GM19397 (cell line): Measurements from ENCODE around the gene ZNF622.
"Not testable (repeated sequence)": the region's sequence is repeated elsewhere in the genome, so short reads cannot be mapped to it uniquely, and the experiment has no call there.

ENCODE experiments used
- ATAC-seq: cut with Tn5 transposase; IDR thresholded peaks from one replicate; pipeline ENCODE4 v1.9.1; 2021; ENCODE audit warnings: mild to moderate bottlenecking, moderate library complexity; ENCODE audit not compliant: unreplicated experiment

The ZNF622 gene

DNA sequence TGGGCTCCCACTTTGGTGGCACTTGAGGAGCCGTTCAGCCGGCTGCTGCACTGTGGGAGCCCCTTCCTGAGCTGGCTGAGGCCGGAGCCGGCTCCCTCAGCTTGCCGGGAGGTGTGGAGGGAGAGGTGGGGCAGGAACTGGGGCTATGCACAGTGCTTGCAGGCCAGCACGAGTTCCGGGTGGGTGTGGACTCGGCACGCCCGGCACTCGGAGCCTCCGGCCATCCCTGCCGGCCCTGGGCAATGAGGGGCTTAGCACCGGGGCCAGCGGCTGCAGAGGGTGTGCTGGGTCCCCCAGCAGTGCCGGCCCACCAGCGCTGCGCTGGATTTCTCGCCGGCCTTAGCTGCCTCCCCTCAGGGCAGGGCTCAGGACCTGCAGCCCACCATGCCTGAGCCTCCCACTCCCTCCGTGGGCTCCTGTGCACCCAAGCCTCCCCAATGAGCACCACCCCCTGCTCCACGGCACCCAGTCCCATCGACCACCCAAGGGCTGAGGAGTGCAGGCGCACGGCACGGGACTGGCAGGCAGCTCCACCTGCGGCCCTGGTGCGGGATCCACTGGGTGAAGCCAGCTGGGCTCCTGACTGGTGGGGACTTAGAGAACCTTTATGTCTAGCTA is 29.4 kb downstream of the ZNF622 start:
- not testable (repeated sequence) for ATAC-seq

DNA sequence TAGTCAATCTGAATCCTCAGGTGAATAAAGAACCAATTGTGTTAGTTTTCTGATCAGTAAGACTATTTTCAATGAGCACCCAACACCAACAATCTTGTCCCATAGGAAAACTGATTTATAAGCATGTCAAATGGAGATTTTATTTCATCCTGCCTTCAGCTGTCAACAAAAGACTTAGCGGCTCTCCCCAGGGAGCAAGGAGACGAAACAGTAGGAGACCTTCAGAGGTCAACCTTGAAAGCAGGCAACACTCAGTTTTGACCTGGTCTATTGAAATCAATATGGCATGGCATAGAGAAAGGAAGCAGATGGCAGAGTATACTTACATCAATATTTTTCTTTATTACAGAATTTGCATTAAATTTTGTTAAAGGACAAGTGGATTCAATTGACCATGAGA is 34.1 kb downstream of the ZNF622 start:
- ATAC-seq: no peak

DNA sequence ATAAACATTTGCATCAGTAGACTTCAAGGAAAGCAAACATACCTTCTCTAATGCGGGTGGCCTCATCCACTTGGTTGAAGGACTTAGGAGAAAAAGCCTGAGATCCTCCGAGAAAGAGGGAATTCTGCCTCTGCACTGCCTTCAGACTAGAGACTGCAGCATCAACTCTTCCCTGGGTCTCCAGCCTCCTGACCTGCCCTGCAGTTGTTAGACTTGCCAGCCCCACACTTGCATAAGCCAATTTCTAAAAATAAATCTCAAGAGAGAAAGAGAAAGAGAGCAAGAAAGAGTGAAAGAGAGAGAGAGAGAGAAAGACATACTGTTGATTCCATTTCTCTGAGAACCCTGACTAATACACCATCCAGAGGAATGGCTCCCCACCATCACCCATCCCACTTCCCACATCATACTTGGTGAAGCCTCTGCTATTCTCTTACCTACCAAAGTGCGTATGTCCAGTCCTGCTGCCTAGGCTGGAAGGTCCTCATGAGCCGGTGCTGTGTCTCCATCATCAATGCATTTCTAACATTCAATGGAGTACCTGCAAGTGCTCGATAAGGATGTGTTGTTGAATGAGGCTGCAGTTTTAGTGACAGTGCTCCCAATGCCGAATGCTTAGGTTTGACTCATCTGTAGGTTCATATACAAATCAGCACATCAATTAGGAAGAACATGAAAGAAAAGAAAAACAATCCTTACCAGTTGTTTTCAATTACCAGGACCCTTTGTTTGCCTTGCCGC is 35.1 kb downstream of the ZNF622 start:
- no peak for ATAC-seq

DNA sequence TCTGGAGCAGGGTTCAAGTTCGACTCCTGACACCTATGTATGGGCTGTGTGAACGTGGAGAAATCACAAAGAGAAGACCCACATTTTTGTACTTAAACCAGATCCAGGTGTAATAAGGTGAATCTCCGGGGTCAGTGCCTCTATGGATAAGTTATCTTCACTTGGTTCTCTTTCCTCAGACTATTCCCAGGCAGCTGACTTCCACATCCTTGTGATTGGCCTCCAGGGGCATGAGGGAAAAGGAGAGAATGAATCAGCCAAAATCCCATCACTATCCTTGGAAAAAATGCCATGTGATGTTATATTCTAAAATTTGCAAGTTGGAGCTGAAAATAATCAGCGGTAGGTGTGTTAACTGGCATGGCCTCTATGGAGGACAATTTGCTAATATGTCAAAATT is 37.2 kb downstream of the ZNF622 start:
- no peak for ATAC-seq

DNA sequence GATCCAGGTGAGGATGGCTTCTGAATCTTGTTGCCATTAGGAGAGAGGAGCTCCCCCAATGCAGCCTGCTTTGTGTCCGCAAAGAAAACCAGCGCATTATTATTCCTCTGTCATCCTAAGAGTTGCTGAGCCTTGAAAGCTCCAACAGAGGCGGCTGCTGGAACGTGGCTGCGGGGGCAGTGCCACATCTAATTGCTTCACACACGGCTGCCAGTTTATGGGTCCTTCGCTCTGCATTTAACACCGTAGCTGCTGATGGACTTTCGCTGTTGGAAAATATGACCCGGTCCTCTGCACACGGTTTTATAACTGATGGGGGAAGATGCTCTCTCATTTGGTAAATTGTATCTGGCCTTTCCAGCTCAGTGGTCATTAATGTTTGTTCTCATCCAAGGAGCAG is 38.0 kb downstream of the ZNF622 start:
- ATAC-seq: no peak

DNA sequence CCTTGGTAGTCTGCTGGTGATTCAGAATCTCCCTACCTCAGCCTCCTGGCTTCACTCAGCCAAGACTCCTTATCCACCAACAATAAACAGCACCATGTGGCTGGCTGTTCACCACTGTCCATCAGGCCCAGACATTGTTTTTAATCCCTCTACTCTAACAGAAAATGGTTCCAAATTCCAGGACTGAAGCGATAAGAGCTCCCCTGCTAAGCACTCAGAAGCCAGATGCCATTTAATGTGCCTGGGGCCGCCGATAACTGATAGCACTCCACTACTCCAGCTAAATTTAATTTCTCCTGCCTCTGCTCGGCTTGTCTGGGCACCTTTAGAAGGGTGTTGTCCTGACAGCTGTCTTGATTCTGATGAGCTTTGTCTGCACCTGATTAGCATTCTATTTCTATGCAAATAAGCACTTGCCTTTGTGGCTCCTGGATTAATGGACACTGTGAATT is 47.1 kb downstream of the ZNF622 start:
- no peak for ATAC-seq

DNA sequence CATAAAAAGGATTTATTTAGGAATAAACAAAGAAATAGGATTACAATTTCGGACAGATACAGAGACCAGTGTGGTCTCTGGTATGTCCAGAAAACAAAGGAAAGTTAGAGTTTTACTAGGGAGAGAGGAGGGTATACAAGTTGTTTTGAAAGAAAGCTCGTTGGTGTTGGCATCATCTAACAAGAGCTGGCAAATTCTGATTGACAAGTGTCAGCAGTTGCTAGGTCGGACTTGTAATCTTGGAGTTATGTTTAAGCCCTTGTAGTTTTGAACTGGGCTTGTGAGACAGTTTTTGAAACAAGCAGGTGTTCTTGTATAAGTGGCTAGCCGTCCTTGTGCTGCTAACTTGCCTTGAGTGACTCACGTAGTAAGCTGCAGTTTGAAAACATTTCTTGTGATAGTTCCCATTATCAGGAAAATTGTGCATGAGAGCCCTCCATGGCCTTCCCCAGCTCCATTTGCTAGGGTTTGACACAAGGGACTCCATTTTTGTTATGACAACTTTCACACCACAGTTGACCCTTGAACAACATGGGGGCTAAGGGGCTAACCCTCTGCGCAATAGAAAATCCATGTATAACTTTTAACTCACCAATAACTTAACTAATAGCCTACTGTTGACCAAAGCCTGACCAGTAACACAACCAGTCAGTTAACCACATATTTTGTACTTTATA is 48.1 kb downstream of the ZNF622 start:
- ATAC-seq: no peak

DNA sequence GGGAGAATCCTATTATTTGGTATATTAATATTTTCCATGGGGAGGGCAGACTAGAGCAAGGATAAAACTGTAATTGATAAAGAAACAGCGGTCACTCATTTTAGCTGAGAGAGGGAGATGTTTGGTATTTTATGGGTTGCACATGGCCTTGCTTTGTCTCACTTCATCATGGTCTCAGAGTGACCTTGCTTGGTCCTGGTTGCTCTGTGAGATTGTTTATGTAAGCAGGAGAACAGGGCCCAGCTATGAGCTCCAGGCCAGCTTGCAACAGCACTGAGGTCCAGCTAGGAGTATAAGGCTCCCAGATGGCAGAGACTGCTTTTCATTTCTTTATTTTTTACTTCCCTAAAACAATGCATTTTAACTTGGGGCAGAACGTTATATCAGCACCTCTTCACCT is 50.7 kb downstream of the ZNF622 start:
- ATAC-seq: no peak

DNA sequence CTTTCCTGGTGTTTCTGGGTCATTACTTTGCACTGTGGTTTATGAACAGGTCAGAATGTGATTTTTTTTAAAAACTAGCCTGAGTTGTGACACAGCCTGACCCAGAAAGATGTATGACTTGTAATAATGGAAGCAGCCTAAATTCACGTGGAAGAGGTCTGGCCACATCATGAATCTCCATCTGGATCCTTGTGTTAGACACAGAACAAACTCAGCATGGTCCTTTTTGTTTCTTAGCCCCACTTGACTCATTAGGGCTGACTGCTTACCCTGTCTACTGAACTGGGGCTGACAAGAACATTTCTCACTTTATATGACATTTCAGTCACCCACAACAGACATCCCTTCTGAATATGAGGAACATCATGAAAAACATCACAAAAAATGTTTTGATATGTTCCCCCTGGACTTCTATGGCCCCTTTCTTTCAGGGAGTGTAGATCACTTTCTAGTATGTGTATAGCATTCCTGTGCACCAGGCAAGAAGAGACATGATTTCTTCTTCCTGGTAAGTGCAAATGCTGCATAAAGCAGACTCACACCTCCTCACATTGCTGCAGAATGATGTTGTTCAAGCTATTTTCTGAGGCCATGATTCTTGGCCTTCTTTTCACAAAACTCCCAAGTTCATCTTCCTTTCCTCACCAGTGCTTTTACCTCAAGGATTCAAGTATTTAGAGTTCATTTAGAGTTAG is 52.3 kb downstream of the ZNF622 start:
- ATAC-seq: no peak

DNA sequence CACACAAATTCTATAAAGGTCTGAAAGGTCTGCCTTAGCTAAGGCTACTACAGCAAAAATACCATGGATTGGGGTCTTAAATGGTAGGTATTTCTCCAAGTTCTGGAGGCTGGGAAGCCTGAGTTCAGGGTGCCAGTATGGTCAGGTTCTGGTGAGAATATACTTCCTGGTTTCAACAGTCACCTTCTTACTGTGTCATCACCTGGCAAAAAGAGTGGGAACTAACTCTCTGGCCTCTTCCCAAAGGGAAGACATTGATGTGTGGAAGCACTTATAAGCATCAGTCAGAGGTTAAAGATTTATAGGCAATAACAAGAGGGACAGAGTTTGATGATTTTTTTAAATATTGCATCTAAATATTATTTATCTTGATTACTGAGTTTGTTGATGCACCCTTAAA is 53.0 kb downstream of the ZNF622 start:
- ATAC-seq: no peak

DNA sequence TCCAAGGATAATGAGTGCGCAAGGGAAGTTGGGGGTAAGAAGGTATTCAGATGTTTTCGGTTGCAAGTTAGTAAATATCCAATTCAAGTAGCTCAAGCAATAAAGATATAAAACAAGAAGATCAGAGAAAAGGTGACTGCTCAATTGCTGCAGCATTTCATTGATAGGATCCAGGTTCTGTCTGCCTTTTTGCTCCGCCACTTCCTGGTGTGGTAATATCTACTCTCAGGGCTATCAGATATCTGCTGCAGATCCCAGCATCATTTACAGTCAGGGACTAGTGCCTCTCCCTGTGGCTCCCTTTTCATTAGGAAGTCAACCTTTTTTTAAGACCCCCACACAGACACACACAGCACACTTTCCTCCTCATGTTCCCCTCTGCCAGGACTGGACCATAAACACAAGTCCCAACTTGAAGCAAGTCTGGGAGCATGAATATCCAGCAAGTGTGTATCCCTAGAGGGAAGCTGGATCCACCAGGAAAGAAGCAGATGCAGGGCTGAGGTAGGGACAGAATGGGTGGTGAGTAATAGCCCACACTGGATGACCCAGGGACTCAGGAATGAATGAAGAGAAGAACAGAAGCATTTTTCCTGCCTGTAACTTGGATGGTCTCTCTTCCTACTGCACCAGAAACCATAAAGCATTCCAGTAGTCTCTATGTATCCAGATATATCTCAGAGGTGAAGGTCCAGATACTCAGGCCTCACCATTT is 53.7 kb downstream of the ZNF622 start:
- no peak for ATAC-seq

DNA sequence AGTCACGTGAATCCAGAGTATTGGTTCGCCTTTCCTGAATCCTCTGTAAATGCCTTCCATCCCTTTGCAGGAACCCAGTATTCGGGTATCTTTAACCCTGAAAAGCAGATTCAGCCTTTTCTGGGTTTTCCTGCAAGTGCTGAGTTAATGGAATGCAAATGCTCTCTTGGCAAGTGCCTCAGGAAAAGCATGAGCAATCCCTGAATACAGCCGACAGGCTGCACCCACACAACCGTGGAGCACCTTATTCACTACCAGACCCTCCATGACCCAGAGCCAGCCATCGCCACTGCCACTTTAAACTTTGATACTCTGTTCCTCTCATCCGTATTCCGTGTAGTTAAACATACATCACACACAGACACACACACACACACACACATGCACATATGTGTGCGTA is 54.4 kb downstream of the ZNF622 start:
- ATAC-seq: no peak

DNA sequence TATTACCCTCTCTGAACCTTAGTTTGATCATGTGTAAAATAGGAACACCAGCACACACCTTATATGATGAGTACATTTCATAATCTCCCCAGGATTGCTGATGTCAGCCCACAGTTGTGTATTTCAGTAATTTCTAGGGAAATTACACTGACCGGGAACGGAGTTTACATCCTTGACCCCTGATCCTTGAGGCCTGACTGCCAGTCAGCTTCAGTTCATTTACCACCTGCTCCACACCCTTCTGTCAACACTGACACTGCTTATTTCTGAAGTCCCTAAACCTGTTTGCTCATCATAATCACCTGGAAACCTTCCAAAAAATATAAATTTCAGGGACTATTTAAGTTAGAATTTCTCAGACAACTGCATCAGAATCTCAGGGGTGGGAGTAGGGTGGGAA is 55.3 kb downstream of the ZNF622 start:
- ATAC-seq: no peak

DNA sequence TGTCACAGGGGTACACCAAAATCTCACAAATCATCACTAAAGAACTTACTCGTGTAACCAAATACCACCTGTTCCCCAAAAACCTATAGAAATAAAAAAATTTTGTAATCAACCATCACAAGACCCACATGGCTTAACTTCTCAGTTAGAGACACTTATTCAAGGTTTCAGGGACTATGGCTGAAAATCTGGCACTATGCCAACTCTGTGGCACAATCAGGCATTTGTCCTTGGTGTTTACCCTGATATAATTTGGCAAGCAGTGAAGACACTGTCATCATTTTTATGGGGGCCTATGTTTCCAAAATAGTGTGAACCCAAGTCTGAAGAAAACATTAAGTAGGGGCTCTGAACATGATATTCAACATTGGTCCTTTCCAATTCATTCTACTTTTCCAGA is 59.0 kb downstream of the ZNF622 start:
- no peak for ATAC-seq

DNA sequence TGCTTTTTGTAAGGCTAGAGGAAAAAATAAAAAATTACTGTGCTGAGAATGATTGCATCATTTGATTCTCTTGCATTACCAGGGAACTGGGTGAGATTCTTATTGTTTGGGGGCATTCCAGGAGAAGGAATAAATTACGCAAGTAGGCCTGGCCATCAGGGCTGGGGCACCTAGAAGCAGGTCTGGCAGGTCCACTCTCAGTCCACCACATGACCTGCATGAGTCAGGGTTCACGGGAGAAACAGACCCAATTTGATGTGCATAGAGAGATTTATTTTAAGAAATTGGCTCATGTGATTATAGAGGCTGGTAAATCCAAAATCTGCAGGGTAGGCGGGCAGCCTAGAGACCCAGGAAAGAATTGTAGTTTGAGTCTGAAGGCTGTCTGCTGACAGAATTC is 59.6 kb downstream of the ZNF622 start:
- no peak for ATAC-seq
